ENCODE measurements around the gene RFX2.
"Not testable (repeated sequence)": the region's sequence is repeated elsewhere in the genome, so short reads cannot be mapped to it uniquely, and the experiment has no call there.

Gene RFX2

DNA sequence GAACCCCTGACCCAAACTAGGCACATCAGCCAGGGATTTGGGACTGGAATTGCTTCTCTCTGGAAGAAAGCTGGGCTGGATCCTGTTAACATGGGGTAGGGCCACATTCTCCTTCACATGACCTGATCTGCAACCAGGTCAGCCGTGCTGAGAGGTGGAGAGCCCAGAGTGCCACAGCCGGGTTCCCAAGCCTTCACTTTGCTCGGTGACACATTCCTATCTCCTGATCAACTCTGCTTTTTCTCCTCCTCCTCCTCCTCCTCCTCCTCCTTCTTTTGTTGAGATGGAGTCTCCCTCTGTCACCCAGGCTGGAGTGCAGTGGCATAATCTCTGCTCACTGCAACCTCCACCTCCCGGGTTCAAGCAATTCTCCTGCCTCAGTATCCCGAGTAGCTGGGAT lies 124.5 kb downstream of the RFX2 start:
- not testable (repeated sequence) for DNase-seq

DNA sequence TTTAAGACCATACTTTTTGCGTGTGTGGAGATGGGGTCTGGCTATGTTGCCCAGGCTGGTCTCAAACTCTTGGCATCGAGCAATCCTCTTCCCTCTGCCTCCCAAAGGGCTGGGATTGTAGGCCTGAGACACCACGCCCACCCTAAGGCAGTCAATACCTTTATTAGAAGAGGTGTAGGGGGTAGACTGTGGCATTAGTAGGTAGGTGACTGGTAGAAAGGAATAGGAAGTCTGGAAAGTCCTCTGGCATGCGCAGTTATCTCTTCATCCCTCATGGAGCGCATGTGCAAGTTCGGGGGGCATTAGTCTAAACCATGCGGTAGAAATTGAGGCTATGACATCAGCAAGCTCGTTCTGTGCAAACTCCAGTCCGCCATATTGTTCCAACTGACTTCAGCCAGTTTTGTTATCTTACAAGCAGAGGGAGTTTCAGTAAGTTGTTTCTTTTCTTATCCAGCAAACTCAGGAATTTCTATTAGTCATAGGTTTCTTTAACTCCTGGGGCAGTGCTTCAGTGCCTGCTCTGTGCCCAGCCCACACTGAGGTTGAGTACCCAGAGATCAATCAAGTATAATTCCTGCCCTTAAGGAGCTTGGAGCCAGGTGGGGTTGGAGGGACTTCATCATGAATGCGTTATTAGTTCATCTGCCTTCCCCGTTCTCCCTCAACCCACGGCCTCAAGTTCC lies 125.1 kb downstream of the RFX2 start:
- peak; percentile 30 for DNase-seq

DNA sequence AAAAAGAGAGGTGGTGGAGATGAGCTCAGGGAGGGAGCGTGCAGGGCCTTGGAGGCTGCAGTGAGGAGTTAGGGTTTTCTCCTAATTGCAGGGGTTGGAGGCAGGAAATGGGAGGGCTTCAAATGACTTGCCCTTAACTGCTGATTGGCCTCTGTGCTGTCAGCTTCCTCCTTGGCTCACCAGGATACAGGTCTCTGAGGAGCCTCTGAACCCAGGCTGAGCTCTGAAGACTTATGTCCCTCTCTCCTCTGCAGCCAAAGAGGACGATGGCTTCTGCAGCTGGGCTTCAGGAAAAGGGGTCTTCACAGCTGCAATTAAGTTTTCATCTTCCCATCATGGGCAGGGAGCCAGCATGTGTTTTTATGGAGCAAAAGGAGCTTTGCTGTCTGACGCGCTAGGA lies 125.7 kb downstream of the RFX2 start:
- no peak for DNase-seq

GRCh38 chr19:5983367-5983955 lies 126.8 kb downstream of the RFX2 start:
- no peak for DNase-seq

GRCh38 chr19:5978606-5979552 lies 131.4 kb downstream of the RFX2 start:
- no peak for DNase-seq

- peak; percentile 99 for DNase-seq
These were observed 132.3 kb downstream of the RFX2 start, which contains the start of gene RANBP3 for GRCh38 chr19:5977785-5978605. Gene RANBP3, minus strand, starts transcription at chr19:5978140. Its CDS starts 58 bp downstream, at chr19:5978082.

DNA sequence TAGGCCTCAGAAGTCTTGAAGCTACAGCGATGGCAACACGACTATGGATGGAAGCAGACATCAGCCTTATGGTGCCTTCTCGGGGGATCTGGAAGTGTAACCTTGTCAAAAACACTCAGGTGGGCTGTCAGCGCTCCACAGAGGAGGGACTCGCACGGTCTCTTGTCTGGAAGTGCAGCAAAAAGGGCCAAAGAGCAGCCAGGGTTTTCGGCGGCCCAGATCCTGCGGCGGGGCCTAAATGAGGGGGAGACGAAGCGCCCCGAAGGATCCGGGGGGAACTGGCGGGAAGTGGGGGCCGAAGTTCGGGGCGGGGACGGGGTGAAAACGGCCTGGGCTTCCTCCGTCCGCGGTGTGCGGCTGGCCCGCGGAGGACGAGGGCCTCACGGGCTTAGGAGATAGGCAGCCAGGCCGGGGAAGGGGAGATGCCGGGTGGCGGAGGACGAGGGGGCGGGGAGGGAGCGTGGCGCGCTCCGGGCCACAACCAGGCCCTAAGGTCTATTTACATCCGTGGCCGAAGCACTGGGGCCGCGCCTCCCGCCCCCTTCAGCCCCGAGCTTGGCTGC lies 133.0 kb downstream of the RFX2 start:
- no peak for DNase-seq

DNA sequence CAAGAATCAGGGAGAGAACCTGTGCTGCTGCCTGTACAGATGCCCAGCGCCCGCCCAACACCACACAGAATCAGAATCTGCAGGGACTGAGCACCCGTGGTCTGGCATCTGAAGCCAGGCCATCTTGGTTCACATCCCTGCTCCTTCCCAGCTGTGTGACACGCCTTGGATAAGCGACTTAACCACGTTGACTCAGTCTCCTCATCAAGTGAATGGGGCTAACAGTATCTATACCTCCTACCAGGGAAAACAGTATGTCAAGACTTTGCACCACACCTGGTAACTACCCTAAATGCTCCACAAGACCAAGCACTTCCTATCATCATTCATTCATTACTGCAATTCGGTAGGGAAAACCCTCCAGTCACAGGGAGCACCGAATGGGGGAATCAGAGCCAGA lies 133.5 kb downstream of the RFX2 start:
- DNase-seq, result no peak

- no peak for DNase-seq
These were observed 134.9 kb downstream of the RFX2 start for GRCh38 chr19:5975388-5975728.

GRCh38 chr19:5974721-5975387 lies 135.4 kb downstream of the RFX2 start:
- no peak for DNase-seq

DNA sequence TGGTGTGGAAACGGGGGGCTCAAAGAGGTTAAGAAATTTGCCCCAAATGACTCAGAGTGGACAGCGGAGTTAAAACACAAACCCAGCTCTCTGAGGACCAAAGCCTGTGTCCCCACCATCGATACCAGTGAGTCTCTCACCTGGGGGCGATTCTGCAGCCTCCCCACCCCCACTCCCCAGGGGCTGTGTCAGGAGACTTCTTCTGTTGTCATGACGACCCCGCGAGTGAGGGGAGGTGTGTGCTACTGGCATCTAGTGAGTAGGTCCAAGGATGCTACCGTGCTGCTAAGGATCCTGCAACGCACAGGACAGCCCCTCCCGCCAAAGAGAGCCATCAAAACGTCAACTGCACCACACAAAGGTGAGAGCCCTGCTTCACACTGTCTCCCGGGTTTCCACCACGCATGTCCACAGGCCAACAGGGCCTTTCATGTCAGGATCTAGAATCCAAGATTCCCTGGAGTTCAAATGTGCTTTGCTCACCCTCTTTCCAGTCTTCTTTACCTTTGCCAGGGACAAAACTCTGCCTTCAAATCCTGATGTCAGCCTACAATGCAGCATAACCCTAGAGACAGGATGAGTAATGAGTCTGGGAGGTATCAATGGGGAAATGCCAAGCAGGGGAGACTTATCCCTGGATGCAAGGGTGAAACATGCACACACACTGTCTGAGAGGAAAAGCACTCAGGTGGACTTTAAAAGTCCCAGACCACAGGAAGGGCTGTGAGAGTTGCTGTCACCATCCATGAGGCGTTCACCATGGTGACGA lies 136.2 kb downstream of the RFX2 start:
- DNase-seq, result no peak

DNA sequence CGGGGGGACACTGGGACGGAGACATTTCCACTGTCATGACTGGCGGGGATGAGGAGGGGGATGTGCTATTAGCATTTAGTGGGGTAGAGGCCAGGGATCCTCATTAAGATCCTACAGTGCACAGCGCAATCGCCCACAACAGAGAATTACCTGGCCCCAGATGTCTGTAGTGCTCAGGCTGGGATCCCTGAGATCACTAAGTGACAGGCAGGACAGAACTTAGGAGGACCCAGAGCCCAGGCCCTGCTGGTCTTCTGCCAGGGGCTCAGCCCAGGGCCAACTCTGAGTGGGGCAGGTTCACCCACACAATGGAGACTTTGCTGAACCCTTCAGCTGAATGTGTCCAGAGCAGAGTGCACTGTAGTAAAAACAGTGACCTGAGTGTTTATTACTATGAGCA lies 136.9 kb downstream of the RFX2 start:
- DNase-seq, result no peak

- no peak for DNase-seq
These were observed 138.0 kb downstream of the RFX2 start for GRCh38 chr19:5972355-5972731.

GRCh38 chr19:5971714-5972354 lies 138.5 kb downstream of the RFX2 start:
- DNase-seq, result no peak

DNA sequence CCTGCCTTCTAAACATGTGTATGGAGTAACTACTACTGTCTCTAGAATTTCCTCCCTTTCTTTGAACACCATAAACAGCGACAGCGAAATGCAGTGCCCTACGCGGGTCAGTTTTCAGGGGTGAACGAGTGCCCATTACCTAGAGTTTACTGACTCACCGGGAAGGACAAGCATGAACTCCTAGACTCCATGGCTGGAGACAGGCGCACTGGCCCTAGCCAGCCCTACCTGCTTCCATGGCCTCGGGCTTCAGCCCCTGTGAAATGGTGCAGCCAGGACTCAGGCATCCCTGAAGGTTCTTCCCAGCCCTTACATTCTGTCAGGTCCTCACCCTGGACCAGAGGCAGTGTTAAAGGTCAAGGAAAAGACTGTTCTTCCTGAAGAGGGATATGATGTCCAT lies 140.8 kb downstream of the RFX2 start:
- DNase-seq, result no peak

GRCh38 chr19:5968431-5969373 lies 141.6 kb downstream of the RFX2 start:
- DNase-seq, result no peak

DNA sequence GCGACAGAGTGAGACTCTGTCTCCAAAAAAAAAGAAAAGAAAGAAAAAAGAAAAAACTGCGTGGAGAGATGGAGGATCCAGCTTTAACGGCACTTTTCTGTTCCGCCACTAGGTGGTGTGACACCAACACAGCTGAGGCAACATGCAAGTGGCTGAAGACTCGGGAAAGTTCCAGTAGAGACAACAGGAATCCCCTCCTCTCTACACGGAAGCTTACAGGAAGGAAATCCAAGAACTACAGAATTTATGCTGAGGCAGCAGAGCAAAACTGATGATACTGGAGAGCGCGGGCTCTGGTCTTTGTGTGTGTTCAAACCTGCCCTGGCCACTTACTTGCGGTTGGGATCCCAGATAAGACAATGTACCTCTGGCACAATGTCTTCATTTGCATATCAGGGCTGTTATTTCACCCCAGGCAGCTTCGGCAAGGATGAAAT lies 142.3 kb downstream of the RFX2 start:
- DNase-seq, result peak; percentile 73

GRCh38 chr19:5967571-5967970 lies 142.7 kb downstream of the RFX2 start:
- no peak for DNase-seq

DNA sequence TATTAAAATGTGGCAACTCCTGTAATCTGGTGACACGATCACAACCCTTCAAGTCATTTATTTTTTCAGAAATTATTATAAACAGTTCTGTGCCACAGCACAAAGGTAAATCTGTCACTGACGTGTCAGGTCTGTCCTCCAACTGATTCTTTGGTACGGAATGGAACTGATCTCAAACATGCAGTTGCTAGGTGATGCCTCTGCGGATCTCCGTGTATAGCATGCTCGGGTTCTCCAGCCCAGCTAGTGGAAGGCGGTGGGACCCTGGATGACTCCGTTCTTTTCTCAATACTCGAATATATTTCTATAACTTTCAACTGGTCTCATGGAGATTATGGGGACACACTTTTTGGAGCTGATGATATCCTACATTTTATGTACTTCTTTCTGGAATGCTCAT lies 143.4 kb downstream of the RFX2 start:
- DNase-seq, result no peak
